Lower lobe of right lung (tissue), 2 donors: ENCODE data around the gene ARHGEF28. TPM values are rescaled to one million over a fixed set of nuclear protein-coding genes. Genes with fewer than 3 reads are reported as not detected.
A peak's percentile ranks its signal among the peaks of the same experiment; 100 is the strongest.

Experiments
- ATAC-seq, 2 donors: fragments of 200-7000 bp; cut with Tn5 transposase; one replicate each; pipeline ENCODE4 v1.9.1; 2020 to 2022; ENCODE audit warnings: mild to moderate bottlenecking in 2 of 2, moderate library complexity in 2 of 2
- DNase-seq: peaks from one replicate; pipeline ENCODE4 v3.0.0-alpha.2; 2020
- H3K27ac ChIP-seq: fragments of 200-600 bp; one replicate; pipeline ENCODE4 v1.8.0; 2022
- H3K27me3 ChIP-seq: fragments of 200-600 bp; one replicate; pipeline ENCODE4 v1.8.0; 2022; ENCODE audit warnings: low read depth
- H3K36me3 ChIP-seq: fragments of 200-600 bp; one replicate; pipeline ENCODE4 v1.8.0; 2022; ENCODE audit warnings: mild to moderate bottlenecking
- H3K4me1 ChIP-seq: fragments of 200-600 bp; one replicate; pipeline ENCODE4 v1.8.0; 2022
- H3K4me3 ChIP-seq: fragments of 200-600 bp; one replicate; pipeline ENCODE4 v1.8.0; 2022; ENCODE audit warnings: mild to moderate bottlenecking
- H3K9me3 ChIP-seq: fragments of 200-600 bp; one replicate; pipeline ENCODE4 v1.8.0; 2022
- intact Hi-C: fragments of 100-400 bp; cut with DNase I; formaldehyde crosslinking; loops from one replicate; pipeline ENCODE4 v1.11.0; 2022
- total RNA-seq: library from RNA; stranded (reverse); fragmentation: NEBNext Ultra II Directional; extraction: Animal tissue kit (Norgen Biotek cat#: 25700); gene quantifications from one replicate; pipeline ENCODE4 v1.2.1, GENCODE V29; 2021
- TF ChIP-seq, protein P1 (sequence below): fragments of 200-600 bp; IDR thresholded peaks from one replicate; pipeline ENCODE4 v1.8.0; 2022; ENCODE audit warnings: antibody characterized with exemption, mild to moderate bottlenecking
- donor health status: DM: no; HTN: yes; CAD: no; lungs with severe emphysema.

Gene ARHGEF28
- total RNA-seq, 1 donor from 2014 or later: 30.4 TPM

- TF ChIP-seq, protein P1, sequence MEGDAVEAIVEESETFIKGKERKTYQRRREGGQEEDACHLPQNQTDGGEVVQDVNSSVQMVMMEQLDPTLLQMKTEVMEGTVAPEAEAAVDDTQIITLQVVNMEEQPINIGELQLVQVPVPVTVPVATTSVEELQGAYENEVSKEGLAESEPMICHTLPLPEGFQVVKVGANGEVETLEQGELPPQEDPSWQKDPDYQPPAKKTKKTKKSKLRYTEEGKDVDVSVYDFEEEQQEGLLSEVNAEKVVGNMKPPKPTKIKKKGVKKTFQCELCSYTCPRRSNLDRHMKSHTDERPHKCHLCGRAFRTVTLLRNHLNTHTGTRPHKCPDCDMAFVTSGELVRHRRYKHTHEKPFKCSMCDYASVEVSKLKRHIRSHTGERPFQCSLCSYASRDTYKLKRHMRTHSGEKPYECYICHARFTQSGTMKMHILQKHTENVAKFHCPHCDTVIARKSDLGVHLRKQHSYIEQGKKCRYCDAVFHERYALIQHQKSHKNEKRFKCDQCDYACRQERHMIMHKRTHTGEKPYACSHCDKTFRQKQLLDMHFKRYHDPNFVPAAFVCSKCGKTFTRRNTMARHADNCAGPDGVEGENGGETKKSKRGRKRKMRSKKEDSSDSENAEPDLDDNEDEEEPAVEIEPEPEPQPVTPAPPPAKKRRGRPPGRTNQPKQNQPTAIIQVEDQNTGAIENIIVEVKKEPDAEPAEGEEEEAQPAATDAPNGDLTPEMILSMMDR: no peak
- no peak overlapping the region for H3K27ac ChIP-seq
- peaks cover 10% of the 10 kb centered on the region for H3K4me1 ChIP-seq
- no peaks in the 10 kb centered on the region for H3K36me3 ChIP-seq
- H3K27me3 ChIP-seq: no peaks in the 10 kb centered on the region
- intact Hi-C loops: no loop called here
- no peaks in the 10 kb centered on the region for H3K9me3 ChIP-seq
- H3K4me3 ChIP-seq: no peak overlapping the region
- no peak for DNase-seq
- no peak for ATAC-seq
These were observed 28.9 kb downstream of the ARHGEF28 start for GRCh38 chr5:73654819-73655318.

DNA sequence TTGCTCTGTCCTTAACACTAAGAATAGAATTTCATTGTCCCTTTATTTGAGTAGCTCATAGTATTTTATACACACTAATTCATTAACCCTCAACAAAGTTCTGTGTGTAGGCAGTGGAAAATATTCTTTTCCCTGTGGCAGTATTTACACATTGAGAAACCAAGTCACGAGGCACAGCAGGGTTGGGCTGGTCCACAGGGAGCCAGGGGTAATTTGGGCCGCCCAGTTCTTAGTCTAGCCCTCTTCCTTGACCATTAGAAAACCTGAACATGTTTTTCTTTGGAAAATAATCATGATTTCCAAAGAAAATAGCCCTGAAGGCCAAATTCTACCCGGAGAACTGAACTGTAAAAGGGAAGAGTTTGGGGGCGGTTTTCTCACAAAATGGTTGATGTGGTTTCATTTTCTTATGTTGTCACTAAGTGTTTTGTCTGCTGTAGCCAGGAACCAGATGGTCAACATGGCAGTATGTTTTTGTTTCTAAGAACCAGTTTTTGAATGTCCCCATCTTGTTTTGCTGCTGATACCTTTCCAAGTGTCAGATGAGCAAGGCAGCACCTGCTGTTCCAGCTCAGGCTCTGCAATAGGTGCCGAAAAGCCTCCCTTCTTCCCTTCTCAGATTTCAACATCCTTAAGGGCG is 29.6 kb downstream of the ARHGEF28 start:
- H3K9me3 ChIP-seq: no peaks in the 10 kb centered on the region
- H3K4me1 ChIP-seq: peaks cover 10% of the 10 kb centered on the region
- no peak overlapping the region for H3K4me3 ChIP-seq
- intact Hi-C loops: no loop called here
- TF ChIP-seq, protein P1: no peak
- H3K36me3 ChIP-seq: no peaks in the 10 kb centered on the region
- no peak overlapping the region for H3K27ac ChIP-seq
- no peak for ATAC-seq
- DNase-seq: no peak
- H3K27me3 ChIP-seq: no peaks in the 10 kb centered on the region

- intact Hi-C loops: no loop called here
- ATAC-seq (no peak), DNase-seq (no peak)
- H3K9me3 ChIP-seq: no peaks in the 10 kb centered on the region
- peaks cover 12% of the 10 kb centered on the region for H3K4me1 ChIP-seq
- H3K4me3 ChIP-seq: no peak overlapping the region
- no peak overlapping the region for H3K27ac ChIP-seq
- H3K36me3 ChIP-seq: no peaks in the 10 kb centered on the region
- TF ChIP-seq, protein P1: no peak
- H3K27me3 ChIP-seq: no peaks in the 10 kb centered on the region
These were observed 35.8 kb downstream of the ARHGEF28 start for GRCh38 chr5:73661753-73662152.

GRCh38 chr5:73663161-73663859 is 37.3 kb downstream of the ARHGEF28 start:
- TF ChIP-seq, protein P1: no peak
- peaks cover 14% of the 10 kb centered on the region for H3K4me1 ChIP-seq
- H3K9me3 ChIP-seq: no peaks in the 10 kb centered on the region
- ATAC-seq (peak; percentile 62 to 84), DNase-seq (no peak)
- no peaks in the 10 kb centered on the region for H3K36me3 ChIP-seq
- no peak overlapping the region for H3K27ac ChIP-seq
- H3K27me3 ChIP-seq: no peaks in the 10 kb centered on the region
- H3K4me3 ChIP-seq: no peak overlapping the region
- intact Hi-C loops: no loop called here

DNA sequence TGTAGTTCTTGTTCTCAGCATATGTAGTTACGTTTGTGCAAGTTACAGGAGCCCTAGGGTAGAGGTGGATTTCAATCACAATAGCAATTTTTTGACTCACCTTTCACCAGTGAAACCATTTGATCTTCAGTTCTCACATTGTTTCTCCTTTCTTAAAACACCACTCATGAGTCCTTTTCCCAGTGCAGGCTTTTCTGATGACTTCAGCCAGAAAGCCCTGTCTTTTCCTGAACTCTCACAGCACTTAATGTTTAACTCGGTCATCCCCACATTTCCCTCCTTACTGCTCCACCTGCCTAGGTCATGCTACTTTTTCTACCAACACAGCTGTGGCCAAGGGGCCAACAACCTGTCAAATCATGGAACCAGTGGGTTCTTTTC is 37.9 kb downstream of the ARHGEF28 start:
- ATAC-seq (no peak), DNase-seq (no peak)
- Histone ChIP-seq H3K27me3 (no peaks in the 10 kb centered on the region), H3K4me3 (no peak overlapping the region), H3K4me1 (peaks cover 19% of the 10 kb centered on the region), H3K36me3 (no peaks in the 10 kb centered on the region), H3K9me3 (no peaks in the 10 kb centered on the region), H3K27ac (no peak overlapping the region)
- TF ChIP-seq, protein P1: no peak
- intact Hi-C loops: no loop called here
